Fibroblast of lung (primary cell): ENCODE data around the gene NUP210.

Experiments
- CTCF ChIP-seq, 2 donors: IDR thresholded peaks in 1 of 2; conservative IDR thresholded peaks in 1 of 2; 1 replicate in 1 of 2; 2 replicates in 1 of 2; pipeline ENCODE4 v1.5.1; 2011 to 2012; ENCODE audit warnings: low read length in 2 of 2, control low read depth in 1 of 2, inconsistent platforms in 1 of 2, low read depth in 1 of 2, mild to moderate bottlenecking in 1 of 2
- EZH2 ChIP-seq: IDR thresholded peaks from 2 replicates; pipeline ENCODE4 v1.5.1; 2012; ENCODE audit warnings: low read length, control low read depth, mild to moderate bottlenecking; ENCODE audit errors: missing control alignments

DNA sequence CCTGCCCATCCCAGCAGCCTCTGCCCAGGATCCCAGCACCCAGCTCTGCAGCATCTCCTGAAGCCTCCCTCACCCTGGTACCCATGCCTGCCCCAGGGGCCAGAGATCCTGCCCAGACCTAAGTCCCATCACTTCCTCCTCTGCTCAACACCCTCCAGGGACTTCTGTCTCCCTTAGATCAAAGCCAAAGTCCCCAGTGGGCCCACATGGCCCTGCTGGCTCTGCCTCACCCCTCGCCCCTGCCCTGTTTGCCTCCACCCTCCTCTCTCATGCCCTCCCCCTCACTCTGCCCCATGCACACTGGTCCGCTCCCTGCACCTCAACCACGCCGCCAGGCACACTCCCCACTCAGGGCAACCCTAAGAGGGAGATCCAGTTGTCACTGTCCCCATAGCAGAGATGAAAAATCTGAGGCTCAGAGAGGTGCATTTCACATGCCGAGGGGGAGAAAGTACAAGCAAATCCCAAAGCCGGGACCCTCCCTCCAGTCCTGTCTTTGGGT lies 146.5 kb downstream of the NUP210 start:
- TF ChIP-seq CTCF (conservative IDR thresholded peaks at IDR 0.05 in 1 of 2, IDR thresholded peaks at IDR 0.05 in 1 of 2; ENCODE audit: low read depth in 1 of 2, low read length in 2 of 2) (no peak), EZH2 (no peak)
